ENCODE data around the gene METTL8.

The METTL8 gene

GRCh38 chr2:171459498-171459897 is 25.7 kb upstream of the METTL8 start:
- no peak for TF ChIP-seq POLR2AphosphoS5 (IDR thresholded peaks at IDR 0.05; ENCODE audit: low read depth, low read length)
- DNase-seq (ENCODE audit: insufficient read length, low spot score) = no peak

GRCh38 chr2:171452773-171453172 is 19.0 kb upstream of the METTL8 start:
- TF ChIP-seq POLR2A (IDR thresholded peaks at IDR 0.05; ENCODE audit: low read depth, low read length) = no peak
- TF ChIP-seq POLR2AphosphoS5 (IDR thresholded peaks at IDR 0.05; ENCODE audit: low read depth, low read length) = no peak
- TF ChIP-seq POU2F2 (IDR thresholded peaks at IDR 0.05; ENCODE audit: low read depth, low read length) = no peak
- no peak for TF ChIP-seq TAF1 (IDR thresholded peaks at IDR 0.05; ENCODE audit: low read depth, low read length)
- no peak for TF ChIP-seq PAX5 (IDR thresholded peaks at IDR 0.05; ENCODE audit: insufficient read depth, low read length, severe bottlenecking)
- TF ChIP-seq SPI1 (IDR thresholded peaks at IDR 0.05; ENCODE audit: low read depth, low read length) = no peak
- no peak for DNase-seq (ENCODE audit: insufficient read length, low spot score)
- no peak for FAIRE-seq

More at GRCh38 chr2:171459498-171459897, 25.7 kb upstream of the METTL8 start:
- no peak for FAIRE-seq

- TF ChIP-seq POLR2A (IDR thresholded peaks at IDR 0.05; ENCODE audit: low read depth, low read length) (no peak), POU2F2 (IDR thresholded peaks at IDR 0.05; ENCODE audit: low read depth, low read length) (no peak), POLR2AphosphoS5 (IDR thresholded peaks at IDR 0.05; ENCODE audit: low read depth, low read length) (no peak), PAX5 (IDR thresholded peaks at IDR 0.05; ENCODE audit: insufficient read depth, low read length, severe bottlenecking) (no peak), SPI1 (IDR thresholded peaks at IDR 0.05; ENCODE audit: low read depth, low read length) (no peak), TAF1 (IDR thresholded peaks at IDR 0.05; ENCODE audit: low read depth, low read length) (no peak)
- DNase-seq (ENCODE audit: insufficient read length, low spot score) = no peak
- no peak for FAIRE-seq
Measured at GRCh38 chr2:171451074-171451473, 17.3 kb upstream of the METTL8 start.

GRCh38 chr2:171447675-171448074 is 13.9 kb upstream of the METTL8 start:
- no peak for FAIRE-seq

GRCh38 chr2:171441470-171441869 is 7.7 kb upstream of the METTL8 start:
- FAIRE-seq (no peak), DNase-seq (ENCODE audit: insufficient read length, low spot score) (no peak)
- TF ChIP-seq POLR2A (IDR thresholded peaks at IDR 0.05; ENCODE audit: low read depth, low read length) (no peak), POU2F2 (IDR thresholded peaks at IDR 0.05; ENCODE audit: low read depth, low read length) (no peak), SPI1 (IDR thresholded peaks at IDR 0.05; ENCODE audit: low read depth, low read length) (no peak), POLR2AphosphoS5 (IDR thresholded peaks at IDR 0.05; ENCODE audit: low read depth, low read length) (no peak), PAX5 (IDR thresholded peaks at IDR 0.05; ENCODE audit: insufficient read depth, low read length, severe bottlenecking) (no peak), TAF1 (IDR thresholded peaks at IDR 0.05; ENCODE audit: low read depth, low read length) (no peak)

More at GRCh38 chr2:171447675-171448074, 13.9 kb upstream of the METTL8 start:
- no peak for DNase-seq (ENCODE audit: insufficient read length, low spot score)
- TF ChIP-seq SPI1 (IDR thresholded peaks at IDR 0.05; ENCODE audit: low read depth, low read length) (no peak), PAX5 (IDR thresholded peaks at IDR 0.05; ENCODE audit: insufficient read depth, low read length, severe bottlenecking) (no peak), POLR2A (IDR thresholded peaks at IDR 0.05; ENCODE audit: low read depth, low read length) (no peak), POLR2AphosphoS5 (IDR thresholded peaks at IDR 0.05; ENCODE audit: low read depth, low read length) (no peak), TAF1 (IDR thresholded peaks at IDR 0.05; ENCODE audit: low read depth, low read length) (no peak), POU2F2 (IDR thresholded peaks at IDR 0.05; ENCODE audit: low read depth, low read length) (no peak)

- DNase-seq (ENCODE audit: insufficient read length, low spot score) = no peak
- FAIRE-seq = no peak
- no peak for TF ChIP-seq POLR2AphosphoS5 (IDR thresholded peaks at IDR 0.05; ENCODE audit: low read depth, low read length)
Measured at GRCh38 chr2:171436307-171436706, 2.5 kb upstream of the METTL8 start.

- peak; percentile 45 for TF ChIP-seq POU2F2 (IDR thresholded peaks at IDR 0.05; ENCODE audit: low read depth, low read length)
- TF ChIP-seq SPI1 (IDR thresholded peaks at IDR 0.05; ENCODE audit: low read depth, low read length) = no peak
- peak; percentile 57; the same call in 1 of the 2 replicates for TF ChIP-seq POLR2AphosphoS5 (IDR thresholded peaks at IDR 0.05; ENCODE audit: low read depth, low read length)
- peak; percentile 56 for TF ChIP-seq TAF1 (IDR thresholded peaks at IDR 0.05; ENCODE audit: low read depth, low read length)
- peak; percentile 34 for TF ChIP-seq PAX5 (IDR thresholded peaks at IDR 0.05; ENCODE audit: insufficient read depth, low read length, severe bottlenecking)
- peak; percentile 78 for TF ChIP-seq POLR2A (IDR thresholded peaks at IDR 0.05; ENCODE audit: low read depth, low read length)
- DNase-seq (ENCODE audit: insufficient read length, low spot score) (peak; percentile 81), FAIRE-seq (peak; percentile 98)
Measured at GRCh38 chr2:171434013-171434989, 511 bp upstream of the METTL8 start, which contains the start of gene DCAF17. Gene DCAF17, plus strand, starts transcription at chr2:171434226. Its CDS starts 352 bp downstream, at chr2:171434578.

- TF ChIP-seq PAX5 (IDR thresholded peaks at IDR 0.05; ENCODE audit: insufficient read depth, low read length, severe bottlenecking) (no peak), POLR2AphosphoS5 (IDR thresholded peaks at IDR 0.05; ENCODE audit: low read depth, low read length) (peak; percentile 42; the same call in 1 of the 2 replicates), POLR2A (IDR thresholded peaks at IDR 0.05; ENCODE audit: low read depth, low read length) (peak; percentile 67), POU2F2 (IDR thresholded peaks at IDR 0.05; ENCODE audit: low read depth, low read length) (peak; percentile 67; the same call in 1 of the 2 replicates), SPI1 (IDR thresholded peaks at IDR 0.05; ENCODE audit: low read depth, low read length) (no peak), TAF1 (IDR thresholded peaks at IDR 0.05; ENCODE audit: low read depth, low read length) (no peak; the same call in 1 of the 2 replicates)
- FAIRE-seq (no peak), DNase-seq (ENCODE audit: insufficient read length, low spot score) (peak; percentile 26)
Measured at GRCh38 chr2:171432969-171433762, 624 bp downstream of the METTL8 start.

All from GM12891 (cell line).